ENCODE results near the gene GUCY2D.
"Not testable (repeated sequence)": the region's sequence is repeated elsewhere in the genome, so short reads cannot be mapped to it uniquely, and the experiment has no call there.

The GUCY2D gene

GRCh38 chr17:8046929-8047768 is 44.7 kb downstream of the GUCY2D start:
- DNase-seq = no peak

DNA sequence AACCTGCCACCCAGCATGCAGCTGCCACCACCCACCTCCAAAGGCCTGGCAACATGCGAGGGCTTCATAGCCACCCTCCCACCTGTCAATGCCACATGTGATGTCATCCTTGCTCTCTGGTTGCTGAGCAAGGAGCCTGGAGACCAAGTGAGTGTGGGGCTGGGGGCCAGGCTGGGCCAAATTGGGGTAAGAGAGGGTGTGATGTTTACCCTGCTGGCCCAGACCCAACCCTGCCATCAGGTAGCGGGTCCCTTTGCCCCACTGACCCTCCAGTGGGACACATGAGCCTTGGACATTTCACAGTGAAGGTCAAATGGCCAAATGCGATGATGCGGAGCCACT is 45.3 kb downstream of the GUCY2D start:
- DNase-seq = no peak

- DNase-seq = no peak
Observed at GRCh38 chr17:8048236-8048635, 45.8 kb downstream of the GUCY2D start.

- DNase-seq = no peak
Observed at GRCh38 chr17:8048736-8049135, 46.3 kb downstream of the GUCY2D start.

GRCh38 chr17:8051831-8052230 is 49.4 kb downstream of the GUCY2D start:
- DNase-seq = no peak

DNA sequence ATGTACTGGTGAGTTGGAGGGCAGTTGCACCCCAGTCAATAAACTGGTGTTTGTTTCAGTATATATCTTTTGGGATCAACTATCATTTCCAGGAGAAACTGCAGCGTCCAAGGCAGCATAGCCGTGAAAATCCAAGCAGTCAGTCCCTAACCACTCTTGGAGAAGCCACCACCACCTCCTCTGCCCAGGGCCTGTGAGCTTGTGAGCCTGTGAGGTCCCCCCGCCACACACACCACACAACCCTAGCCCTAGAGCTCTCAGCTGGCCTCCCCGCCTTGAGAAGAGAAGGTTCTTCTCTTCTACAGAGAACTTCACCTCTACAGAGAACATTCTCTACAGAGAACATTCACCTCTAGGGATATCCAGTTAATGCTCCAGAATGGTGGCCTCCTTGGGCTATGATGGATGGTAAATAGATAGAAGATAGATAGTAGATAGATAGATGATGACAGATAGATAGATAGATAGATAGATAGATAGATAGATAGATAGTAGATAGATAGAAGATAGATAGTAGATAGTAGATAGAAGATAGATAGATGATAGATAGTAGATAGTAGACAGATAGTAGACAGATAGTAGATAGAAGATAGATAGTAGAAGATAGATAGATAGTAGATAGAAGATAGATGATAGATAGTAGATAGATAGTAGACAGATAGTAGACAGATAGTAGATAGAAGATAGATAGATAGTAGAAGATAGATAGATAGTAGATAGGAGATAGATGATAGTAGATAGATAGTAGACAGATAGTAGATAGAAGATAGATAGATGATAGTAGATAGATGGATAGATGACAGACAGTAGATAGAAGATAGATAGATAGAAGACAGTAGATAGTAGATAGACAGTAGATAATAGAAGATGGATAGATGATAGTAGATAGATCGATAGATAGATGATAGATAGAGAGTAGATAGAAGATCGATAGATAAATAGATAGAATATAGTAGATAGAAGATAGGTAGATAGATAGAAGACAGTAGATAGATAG is 50.1 kb downstream of the GUCY2D start:
- no peak for DNase-seq

DNA sequence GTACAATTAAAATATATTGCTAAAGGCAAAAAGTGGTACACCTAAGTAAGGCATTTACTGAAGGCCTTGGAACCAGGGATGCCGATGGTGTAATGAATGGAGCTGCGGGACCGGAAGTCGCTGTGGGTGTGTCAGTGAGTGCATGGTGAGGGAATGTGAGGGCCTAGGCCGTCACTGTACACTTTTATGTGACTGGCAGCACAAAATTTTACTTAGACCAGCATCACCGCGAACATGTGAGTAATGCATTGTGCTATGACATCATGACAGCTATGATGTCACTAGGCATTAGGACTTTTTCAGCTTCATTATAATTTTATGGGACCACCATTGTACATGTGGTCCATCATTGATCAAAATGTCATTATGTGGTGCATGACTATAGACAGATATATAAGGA is 51.2 kb downstream of the GUCY2D start:
- DNase-seq = no peak

- DNase-seq = no peak
Observed at GRCh38 chr17:8055851-8056231, 53.4 kb downstream of the GUCY2D start.

DNA sequence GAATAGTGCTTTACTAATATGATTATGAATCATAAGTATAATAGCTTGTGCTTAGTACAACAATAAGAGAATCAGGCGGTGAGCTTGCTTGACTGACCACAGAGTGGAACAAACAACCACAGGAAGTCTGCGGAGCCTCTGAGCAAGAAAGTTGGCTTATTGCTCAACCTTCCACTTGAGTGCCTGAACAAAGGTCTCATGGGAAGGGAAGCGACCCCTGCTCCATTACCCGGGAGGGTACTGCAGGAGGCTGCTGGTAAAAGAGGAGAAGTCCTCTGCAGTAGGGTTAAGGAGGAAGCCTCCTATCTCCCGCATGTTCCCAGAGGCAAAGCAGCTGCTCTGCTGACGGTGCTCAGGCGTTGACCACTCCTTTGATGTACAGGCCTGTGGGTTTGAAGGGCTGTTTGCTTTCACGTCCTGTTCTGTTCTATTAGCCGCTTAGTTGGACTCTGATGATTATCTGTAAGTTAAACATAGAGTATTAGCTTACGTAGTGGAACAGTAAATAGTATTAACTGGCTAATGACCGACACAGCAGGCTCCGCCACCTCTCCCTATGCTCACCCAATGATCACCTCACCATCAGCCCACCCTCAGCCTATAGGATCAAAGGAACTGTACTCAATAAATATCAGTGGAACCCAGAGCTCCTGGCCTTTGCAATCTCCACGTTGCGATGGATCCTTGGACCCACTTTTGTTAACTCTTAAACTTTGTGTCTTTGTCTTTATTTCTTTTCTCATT is 54.0 kb downstream of the GUCY2D start:
- no peak for DNase-seq

DNA sequence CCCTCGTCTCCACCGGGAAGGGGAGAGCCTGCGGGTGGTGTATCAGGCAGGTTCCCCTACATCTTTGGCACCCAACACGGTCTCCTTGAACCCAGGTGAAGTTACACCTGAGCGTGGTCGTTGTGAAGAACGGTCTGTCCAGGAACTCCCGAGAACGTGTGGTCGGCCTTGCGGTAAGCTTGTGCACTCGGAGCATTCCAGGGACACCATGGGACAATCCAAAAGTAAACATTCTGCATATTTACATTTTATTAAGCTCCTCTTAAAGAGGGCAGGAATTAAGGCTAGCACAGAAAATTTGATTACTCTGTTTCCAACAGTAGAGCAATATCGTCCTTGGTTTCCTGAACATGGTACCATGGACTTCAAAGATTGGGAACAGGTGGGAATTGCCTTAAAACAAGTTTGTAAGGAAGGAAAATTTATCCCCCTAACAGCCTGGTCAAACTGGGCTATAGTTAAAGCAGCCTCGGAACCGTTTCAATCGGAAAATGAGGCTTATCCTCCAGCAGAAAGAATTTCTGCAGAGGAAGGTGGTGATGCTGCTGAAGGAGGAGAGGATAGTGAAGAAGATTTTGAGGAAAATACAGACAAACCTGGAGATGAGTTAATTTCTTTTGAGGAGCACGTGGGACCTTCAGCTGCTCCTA is 54.7 kb downstream of the GUCY2D start:
- no peak for DNase-seq

GRCh38 chr17:8057691-8058114 is 55.3 kb downstream of the GUCY2D start:
- DNase-seq = peak; percentile 48 to 58

DNA sequence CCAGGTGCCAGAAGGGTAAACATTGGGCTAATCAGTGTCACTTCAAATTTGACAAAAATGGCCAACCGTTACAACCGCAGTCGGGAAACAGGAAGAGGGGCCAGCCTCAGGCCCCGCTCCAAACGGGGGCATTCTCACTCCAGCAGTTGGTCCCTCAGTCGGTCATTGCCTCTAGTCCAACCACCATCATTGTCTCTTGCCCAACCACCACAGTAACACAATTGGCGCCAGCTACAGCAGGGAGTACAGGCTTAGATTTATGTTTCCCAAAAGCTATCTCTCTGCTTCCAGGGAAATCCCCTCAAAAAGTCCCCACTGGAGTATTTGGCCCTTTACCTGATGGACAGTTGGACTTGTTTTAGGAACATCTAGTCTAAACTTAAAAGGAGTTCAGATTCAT is 56.7 kb downstream of the GUCY2D start:
- DNase-seq = no peak

GRCh38 chr17:8060274-8060673 is 57.9 kb downstream of the GUCY2D start:
- DNase-seq = peak; percentile 53 to 74

DNA sequence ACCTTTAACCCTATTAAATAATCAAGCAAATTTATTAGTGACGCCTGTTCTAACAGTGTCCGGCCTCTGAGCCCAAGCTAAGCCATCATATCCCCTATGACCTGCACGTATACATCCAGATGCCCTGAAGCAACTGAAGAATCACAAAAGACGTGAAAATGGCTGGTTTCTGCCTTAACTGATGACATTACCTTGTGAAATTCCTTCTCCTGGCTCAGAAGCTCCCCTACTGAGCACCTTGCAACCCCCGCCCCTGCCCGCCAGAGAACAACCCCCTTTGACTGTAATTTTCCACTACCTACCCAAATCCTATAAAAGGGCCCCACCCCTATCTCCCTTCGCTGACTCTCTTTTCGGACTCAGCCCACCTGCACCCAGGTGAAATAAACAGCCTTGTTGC is 59.4 kb downstream of the GUCY2D start:
- DNase-seq = not testable (repeated sequence)

DNA sequence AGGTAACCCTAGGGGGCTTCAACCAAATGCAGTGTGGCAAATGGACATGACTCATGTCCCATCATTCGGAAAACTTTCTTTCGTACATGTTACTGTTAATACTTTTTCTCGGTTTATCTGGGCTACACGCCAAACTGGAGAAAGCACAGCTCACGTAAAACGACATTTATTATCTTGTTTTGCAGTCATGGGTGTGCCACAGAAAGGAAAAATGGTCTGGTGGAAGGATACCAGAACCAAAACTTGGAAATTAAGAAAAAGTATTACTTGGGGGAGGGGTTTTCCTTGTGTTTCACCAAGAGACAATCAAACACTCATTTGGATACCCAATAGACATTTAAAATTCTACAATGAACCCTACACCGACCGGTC is 60.0 kb downstream of the GUCY2D start:
- no peak for DNase-seq

GRCh38 chr17:8062807-8063483 is 60.5 kb downstream of the GUCY2D start:
- no peak for DNase-seq

GRCh38 chr17:8063761-8064534 is 61.5 kb downstream of the GUCY2D start:
- DNase-seq = no peak

DNA sequence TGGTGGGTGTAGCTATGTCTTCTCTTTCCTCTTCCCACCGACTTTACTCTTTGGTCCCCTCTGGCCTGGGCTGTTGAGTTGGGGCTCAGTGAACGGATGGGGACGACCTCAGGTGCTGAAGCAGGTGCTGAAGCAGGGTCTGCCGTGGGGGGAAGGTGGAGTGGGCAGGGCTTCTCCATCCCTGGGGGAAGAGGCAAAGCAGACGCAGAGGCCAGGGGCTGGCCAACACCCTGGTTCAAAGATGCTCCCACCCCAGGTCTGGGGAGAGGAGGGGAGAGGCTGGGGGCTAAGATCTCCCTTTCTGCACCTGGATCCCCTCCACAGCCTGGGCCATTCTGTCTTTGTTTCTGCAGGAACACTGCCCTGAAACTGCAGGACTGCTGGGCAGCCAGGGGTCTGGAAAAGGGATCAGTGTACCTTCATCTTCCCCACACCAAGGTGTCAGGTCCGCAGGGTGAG is 62.2 kb downstream of the GUCY2D start:
- no peak for DNase-seq

DNA sequence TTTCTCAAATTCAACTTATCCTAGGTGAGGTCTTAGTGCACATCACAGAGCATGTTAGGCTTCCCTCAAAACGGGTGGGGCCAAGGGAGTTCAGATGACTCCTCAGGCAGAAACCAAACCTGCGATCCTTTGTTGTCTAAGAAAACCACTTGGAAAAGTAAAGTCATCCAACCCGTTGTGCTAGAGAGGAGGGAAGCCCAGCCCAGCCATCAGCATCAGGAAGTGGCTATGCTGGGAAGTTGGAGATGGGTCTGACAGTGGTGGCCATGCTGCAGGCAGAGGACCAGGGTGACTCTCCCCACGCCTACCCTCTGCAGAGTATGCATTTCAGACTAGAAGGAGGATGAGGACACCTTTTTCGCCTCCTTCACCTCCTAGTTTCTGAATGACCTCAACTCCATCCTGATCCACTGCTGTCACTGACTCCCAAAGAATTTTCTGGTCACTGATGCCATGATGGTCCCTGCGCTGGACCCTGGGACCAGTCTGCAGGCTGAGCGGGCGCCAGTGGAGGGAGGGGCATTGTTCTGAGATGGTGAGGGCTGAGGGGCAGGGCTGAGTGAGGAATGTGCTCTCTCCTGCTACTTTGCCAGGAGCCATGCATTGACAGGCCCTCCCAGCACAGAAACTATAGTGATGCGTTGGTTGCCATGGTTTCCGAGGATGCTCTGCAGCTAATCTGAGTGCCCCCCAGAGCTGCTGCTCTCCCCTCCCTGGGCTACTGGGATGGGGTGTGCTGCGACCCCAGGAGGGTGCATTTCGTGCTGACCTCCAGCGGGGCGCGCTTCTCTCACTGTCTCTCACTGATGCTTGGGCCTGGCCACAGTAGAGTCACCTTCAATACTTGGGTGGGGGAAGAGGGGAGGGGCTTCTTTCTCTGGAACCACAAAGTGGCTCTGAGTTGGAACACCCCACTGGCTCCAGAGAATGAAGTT is 64.7 kb downstream of the GUCY2D start:
- no peak for DNase-seq

GRCh38 chr17:8067806-8068205 is 65.4 kb downstream of the GUCY2D start:
- DNase-seq = no peak

Measured in activated CD4-positive, alpha-beta T cell treated with anti-CD3 and anti-CD28 coated beads for 4 hours (primary cell).